CD4-positive, alpha-beta T cell treated with Interleukin-4 for 1 hour (primary cell): Measurements from ENCODE around the gene C6orf62.
"Not testable (repeated sequence)": the region's sequence is repeated elsewhere in the genome, so short reads cannot be mapped to it uniquely, and the experiment has no call there.

Experiments
- DNase-seq, 2 donors: peaks; one replicate each; pipeline ENCODE4 v3.0.0-alpha.2; 2020 to 2022

The C6orf62 gene

GRCh38 chr6:24742216-24742738, 23.3 kb upstream of the C6orf62 start:
- DNase-seq = no peak

GRCh38 chr6:24740861-24741260, 21.9 kb upstream of the C6orf62 start:
- DNase-seq = no peak

- no peak for DNase-seq
Observed at GRCh38 chr6:24738741-24739140, 19.8 kb upstream of the C6orf62 start.

- DNase-seq = not testable (repeated sequence)
Observed at GRCh38 chr6:24734710-24735109, 15.8 kb upstream of the C6orf62 start.

- DNase-seq = no peak
Observed at GRCh38 chr6:24734166-24734565, 15.2 kb upstream of the C6orf62 start.

- DNase-seq = not testable (repeated sequence)
Observed at GRCh38 chr6:24731456-24732134, 12.6 kb upstream of the C6orf62 start.

GRCh38 chr6:24730653-24731052, 11.7 kb upstream of the C6orf62 start:
- DNase-seq = not testable (repeated sequence)

- no peak for DNase-seq
Observed at GRCh38 chr6:24723270-24723669, 4.3 kb upstream of the C6orf62 start.

GRCh38 chr6:24721461-24722215, 2.7 kb upstream of the C6orf62 start:
- DNase-seq = peak in 1 of 2 donors; percentile 88

- DNase-seq = peak; percentile 100
Observed at GRCh38 chr6:24720604-24721460, 1.9 kb upstream of the C6orf62 start.

- DNase-seq = peak; percentile 84 to 87
Observed at GRCh38 chr6:24720131-24720603, 1.2 kb upstream of the C6orf62 start.

GRCh38 chr6:24718449-24719124, 367 bp downstream of the C6orf62 start:
- DNase-seq = peak in 1 of 2 donors; percentile 42

GRCh38 chr6:24716602-24717148, 2.3 kb downstream of the C6orf62 start:
- not testable (repeated sequence) for DNase-seq

GRCh38 chr6:24710519-24711303, 8.2 kb downstream of the C6orf62 start:
- DNase-seq = no peak

GRCh38 chr6:24709014-24709711, 9.8 kb downstream of the C6orf62 start:
- DNase-seq = no peak

- DNase-seq = no peak
Observed at GRCh38 chr6:24708612-24709011, 10.3 kb downstream of the C6orf62 start.

- no peak for DNase-seq
Observed at GRCh38 chr6:24704468-24704867, 14.5 kb downstream of the C6orf62 start.

GRCh38 chr6:24702720-24703282, 16.2 kb downstream of the C6orf62 start:
- DNase-seq = no peak

- no peak for DNase-seq
Observed at GRCh38 chr6:24699521-24700359, 19.2 kb downstream of the C6orf62 start.
